GM18508 (cell line): ENCODE measurements around the gene KLHL11.
"Not testable (repeated sequence)": the region's sequence is repeated elsewhere in the genome, so short reads cannot be mapped to it uniquely, and the experiment has no call there.

ENCODE experiments used
- ATAC-seq: cut with Tn5 transposase; IDR thresholded peaks from one replicate; pipeline ENCODE4 v1.9.1; 2021; ENCODE audit warnings: moderate number of reproducible peaks; ENCODE audit not compliant: insufficient read depth, unreplicated experiment

KLHL11 gene

GRCh38 chr17:41840781-41841180, 24.4 kb downstream of the KLHL11 start:
- not testable (repeated sequence) for ATAC-seq

- ATAC-seq, result not testable (repeated sequence)
Measured at GRCh38 chr17:41839448-41839847, 25.8 kb downstream of the KLHL11 start.

- no peak for ATAC-seq
Measured at GRCh38 chr17:41837761-41838538, 27.3 kb downstream of the KLHL11 start, which contains the start of gene KLHL10. TSS of gene KLHL10 (plus strand) at chr17:41837825. CDS start at chr17:41837933, 108 bp downstream.

- no peak for ATAC-seq
Measured at GRCh38 chr17:41836550-41837196, 28.6 kb downstream of the KLHL11 start.

GRCh38 chr17:41835800-41836549, 29.2 kb downstream of the KLHL11 start, which contains the start of gene NT5C3B:
TSS of gene NT5C3B (minus strand) at chr17:41836232. CDS start at chr17:41836193, 39 bp downstream.
- no peak for ATAC-seq

GRCh38 chr17:41835214-41835799, 29.9 kb downstream of the KLHL11 start:
- ATAC-seq, result no peak

GRCh38 chr17:41829961-41830360, 35.3 kb downstream of the KLHL11 start:
- not testable (repeated sequence) for ATAC-seq

GRCh38 chr17:41825175-41825845, 39.9 kb downstream of the KLHL11 start:
- no peak for ATAC-seq

GRCh38 chr17:41824086-41824485, 41.1 kb downstream of the KLHL11 start:
- ATAC-seq, result no peak

GRCh38 chr17:41823580-41823979, 41.6 kb downstream of the KLHL11 start:
- no peak for ATAC-seq

- ATAC-seq, result no peak
Measured at GRCh38 chr17:41823141-41823524, 42.1 kb downstream of the KLHL11 start.

- no peak for ATAC-seq
Measured at GRCh38 chr17:41822216-41823140, 42.7 kb downstream of the KLHL11 start.

GRCh38 chr17:41821776-41822175, 43.4 kb downstream of the KLHL11 start:
- ATAC-seq, result no peak

GRCh38 chr17:41818024-41818423, 47.2 kb downstream of the KLHL11 start:
- ATAC-seq, result no peak

GRCh38 chr17:41816637-41817320, 48.4 kb downstream of the KLHL11 start:
- no peak for ATAC-seq

- ATAC-seq, result no peak
Measured at GRCh38 chr17:41814195-41814594, 51.0 kb downstream of the KLHL11 start.

GRCh38 chr17:41813699-41814124, 51.5 kb downstream of the KLHL11 start:
- no peak for ATAC-seq

- no peak for ATAC-seq
Measured at GRCh38 chr17:41813152-41813680, 52.0 kb downstream of the KLHL11 start.
